Measurements from ENCODE around the gene PYROXD2. TPM values are rescaled to one million over a fixed set of nuclear protein-coding genes. Genes with fewer than 3 reads are reported as not detected.

PYROXD2 gene
- total RNA-seq, 1 donor from 2014 or later, result 5.8 TPM

DNA sequence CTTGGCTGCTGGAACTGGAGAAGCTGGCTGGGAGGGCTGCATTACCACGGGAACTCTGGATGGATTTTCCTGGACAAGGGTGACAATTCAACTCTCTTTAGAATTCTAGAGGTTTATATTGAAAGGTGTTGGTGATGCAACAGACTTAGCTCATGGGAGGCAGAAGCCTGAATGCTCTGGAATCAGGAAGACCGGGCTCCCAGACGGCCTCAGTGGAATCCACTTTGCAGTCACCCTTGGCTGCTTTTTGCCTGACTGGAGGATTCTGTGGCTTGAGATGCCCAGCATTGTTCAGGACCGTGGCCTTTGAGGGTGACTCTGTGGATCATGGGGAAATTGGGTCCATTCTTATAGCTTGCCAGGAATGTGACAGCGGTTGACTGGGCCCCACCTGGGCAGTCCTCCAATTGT, 32.3 kb downstream of the PYROXD2 start:
- no peak for DNase-seq (ENCODE audit: low read depth)
- TF ChIP-seq, protein P1, sequence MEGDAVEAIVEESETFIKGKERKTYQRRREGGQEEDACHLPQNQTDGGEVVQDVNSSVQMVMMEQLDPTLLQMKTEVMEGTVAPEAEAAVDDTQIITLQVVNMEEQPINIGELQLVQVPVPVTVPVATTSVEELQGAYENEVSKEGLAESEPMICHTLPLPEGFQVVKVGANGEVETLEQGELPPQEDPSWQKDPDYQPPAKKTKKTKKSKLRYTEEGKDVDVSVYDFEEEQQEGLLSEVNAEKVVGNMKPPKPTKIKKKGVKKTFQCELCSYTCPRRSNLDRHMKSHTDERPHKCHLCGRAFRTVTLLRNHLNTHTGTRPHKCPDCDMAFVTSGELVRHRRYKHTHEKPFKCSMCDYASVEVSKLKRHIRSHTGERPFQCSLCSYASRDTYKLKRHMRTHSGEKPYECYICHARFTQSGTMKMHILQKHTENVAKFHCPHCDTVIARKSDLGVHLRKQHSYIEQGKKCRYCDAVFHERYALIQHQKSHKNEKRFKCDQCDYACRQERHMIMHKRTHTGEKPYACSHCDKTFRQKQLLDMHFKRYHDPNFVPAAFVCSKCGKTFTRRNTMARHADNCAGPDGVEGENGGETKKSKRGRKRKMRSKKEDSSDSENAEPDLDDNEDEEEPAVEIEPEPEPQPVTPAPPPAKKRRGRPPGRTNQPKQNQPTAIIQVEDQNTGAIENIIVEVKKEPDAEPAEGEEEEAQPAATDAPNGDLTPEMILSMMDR (conservative IDR thresholded peaks at IDR 0.05; ENCODE audit: low read depth, low read length), result no peak

GRCh38 chr10:98380493-98381339, 34.3 kb downstream of the PYROXD2 start:
- TF ChIP-seq, protein P1 (conservative IDR thresholded peaks at IDR 0.05; ENCODE audit: low read depth, low read length), result no peak
- no peak overlapping the region for H3K4me3 ChIP-seq (ENCODE audit: low read depth, low read length)
- DNase-seq (ENCODE audit: low read depth), result no peak

More for the DNA sequence above, 32.3 kb downstream of the PYROXD2 start:
- no peak overlapping the region for H3K4me3 ChIP-seq (ENCODE audit: low read depth, low read length)

- TF ChIP-seq, protein P1 (conservative IDR thresholded peaks at IDR 0.05; ENCODE audit: low read depth, low read length), result no peak
- H3K4me3 ChIP-seq (ENCODE audit: low read depth, low read length), result no peak overlapping the region
- no peak for DNase-seq (ENCODE audit: low read depth)
Measured at GRCh38 chr10:98378722-98379121, 36.3 kb downstream of the PYROXD2 start.

DNA sequence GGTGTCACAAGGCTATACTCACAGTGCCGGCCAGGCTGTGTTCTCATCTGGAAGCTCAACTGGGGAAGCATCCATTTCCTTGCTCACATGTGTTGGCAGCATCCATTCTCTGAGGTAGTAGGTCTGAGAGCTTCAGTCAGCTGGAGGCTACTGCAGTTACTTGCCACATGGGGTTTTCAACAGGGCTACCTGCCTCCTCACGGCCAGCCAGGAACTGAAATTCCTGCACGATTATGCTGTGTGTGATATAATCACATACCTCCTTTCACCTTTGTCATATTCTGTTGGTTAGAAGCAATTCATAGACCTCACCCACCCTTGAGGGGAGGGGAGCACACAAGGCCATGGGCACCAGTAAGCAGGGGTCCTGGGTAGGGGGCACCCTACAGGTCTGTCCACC, 37.4 kb downstream of the PYROXD2 start:
- TF ChIP-seq, protein P1 (conservative IDR thresholded peaks at IDR 0.05; ENCODE audit: low read depth, low read length), result no peak
- no peak overlapping the region for H3K4me3 ChIP-seq (ENCODE audit: low read depth, low read length)
- DNase-seq (ENCODE audit: low read depth), result no peak

GRCh38 chr10:98377001-98377400, 38.0 kb downstream of the PYROXD2 start:
- no peak for DNase-seq (ENCODE audit: low read depth)
- TF ChIP-seq, protein P1 (conservative IDR thresholded peaks at IDR 0.05; ENCODE audit: low read depth, low read length), result no peak
- H3K4me3 ChIP-seq (ENCODE audit: low read depth, low read length), result no peak overlapping the region

DNA sequence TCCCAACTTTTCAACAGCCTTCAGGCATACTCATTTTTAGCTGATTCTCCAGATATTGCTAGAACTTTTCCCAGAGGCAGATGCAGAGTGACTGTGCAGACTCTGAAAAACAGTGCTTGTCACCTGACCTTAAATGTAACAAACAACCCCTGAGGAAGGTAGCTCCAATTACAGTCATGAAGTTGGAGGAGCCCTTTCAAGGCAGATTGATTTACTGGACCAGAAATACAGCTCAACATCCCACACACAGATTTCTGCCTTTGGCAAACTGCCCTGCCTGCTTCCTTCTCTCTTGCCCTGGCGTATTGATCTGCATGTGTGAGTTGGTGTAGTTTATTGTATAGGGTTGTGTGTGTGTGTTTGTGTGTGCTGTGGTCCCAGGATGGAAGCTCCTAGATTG, 38.5 kb downstream of the PYROXD2 start:
- no peak overlapping the region for H3K4me3 ChIP-seq (ENCODE audit: low read depth, low read length)
- peak; percentile 2 for DNase-seq (ENCODE audit: low read depth)
- TF ChIP-seq, protein P1 (conservative IDR thresholded peaks at IDR 0.05; ENCODE audit: low read depth, low read length), result no peak
